Stimulated activated CD4-positive, alpha-beta T cell treated with anti-CD3 and anti-CD28 coated beads, Interleukin-15, amount 100 ng/mL, for 48 hours (primary cell): Measurements from ENCODE around the gene CROCC.
"Not testable (repeated sequence)": the region's sequence is repeated elsewhere in the genome, so short reads cannot be mapped to it uniquely, and the experiment has no call there.

Experiments
- DNase-seq, 2 donors: peaks; one replicate each; pipeline ENCODE4 v3.0.0-alpha.2; 2020; ENCODE audit warnings: low read depth in 2 of 2

Gene CROCC, protein sequence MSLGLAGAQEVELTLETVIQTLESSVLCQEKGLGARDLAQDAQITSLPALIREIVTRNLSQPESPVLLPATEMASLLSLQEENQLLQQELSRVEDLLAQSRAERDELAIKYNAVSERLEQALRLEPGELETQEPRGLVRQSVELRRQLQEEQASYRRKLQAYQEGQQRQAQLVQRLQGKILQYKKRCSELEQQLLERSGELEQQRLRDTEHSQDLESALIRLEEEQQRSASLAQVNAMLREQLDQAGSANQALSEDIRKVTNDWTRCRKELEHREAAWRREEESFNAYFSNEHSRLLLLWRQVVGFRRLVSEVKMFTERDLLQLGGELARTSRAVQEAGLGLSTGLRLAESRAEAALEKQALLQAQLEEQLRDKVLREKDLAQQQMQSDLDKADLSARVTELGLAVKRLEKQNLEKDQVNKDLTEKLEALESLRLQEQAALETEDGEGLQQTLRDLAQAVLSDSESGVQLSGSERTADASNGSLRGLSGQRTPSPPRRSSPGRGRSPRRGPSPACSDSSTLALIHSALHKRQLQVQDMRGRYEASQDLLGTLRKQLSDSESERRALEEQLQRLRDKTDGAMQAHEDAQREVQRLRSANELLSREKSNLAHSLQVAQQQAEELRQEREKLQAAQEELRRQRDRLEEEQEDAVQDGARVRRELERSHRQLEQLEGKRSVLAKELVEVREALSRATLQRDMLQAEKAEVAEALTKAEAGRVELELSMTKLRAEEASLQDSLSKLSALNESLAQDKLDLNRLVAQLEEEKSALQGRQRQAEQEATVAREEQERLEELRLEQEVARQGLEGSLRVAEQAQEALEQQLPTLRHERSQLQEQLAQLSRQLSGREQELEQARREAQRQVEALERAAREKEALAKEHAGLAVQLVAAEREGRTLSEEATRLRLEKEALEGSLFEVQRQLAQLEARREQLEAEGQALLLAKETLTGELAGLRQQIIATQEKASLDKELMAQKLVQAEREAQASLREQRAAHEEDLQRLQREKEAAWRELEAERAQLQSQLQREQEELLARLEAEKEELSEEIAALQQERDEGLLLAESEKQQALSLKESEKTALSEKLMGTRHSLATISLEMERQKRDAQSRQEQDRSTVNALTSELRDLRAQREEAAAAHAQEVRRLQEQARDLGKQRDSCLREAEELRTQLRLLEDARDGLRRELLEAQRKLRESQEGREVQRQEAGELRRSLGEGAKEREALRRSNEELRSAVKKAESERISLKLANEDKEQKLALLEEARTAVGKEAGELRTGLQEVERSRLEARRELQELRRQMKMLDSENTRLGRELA (N-terminal part only)

DNA sequence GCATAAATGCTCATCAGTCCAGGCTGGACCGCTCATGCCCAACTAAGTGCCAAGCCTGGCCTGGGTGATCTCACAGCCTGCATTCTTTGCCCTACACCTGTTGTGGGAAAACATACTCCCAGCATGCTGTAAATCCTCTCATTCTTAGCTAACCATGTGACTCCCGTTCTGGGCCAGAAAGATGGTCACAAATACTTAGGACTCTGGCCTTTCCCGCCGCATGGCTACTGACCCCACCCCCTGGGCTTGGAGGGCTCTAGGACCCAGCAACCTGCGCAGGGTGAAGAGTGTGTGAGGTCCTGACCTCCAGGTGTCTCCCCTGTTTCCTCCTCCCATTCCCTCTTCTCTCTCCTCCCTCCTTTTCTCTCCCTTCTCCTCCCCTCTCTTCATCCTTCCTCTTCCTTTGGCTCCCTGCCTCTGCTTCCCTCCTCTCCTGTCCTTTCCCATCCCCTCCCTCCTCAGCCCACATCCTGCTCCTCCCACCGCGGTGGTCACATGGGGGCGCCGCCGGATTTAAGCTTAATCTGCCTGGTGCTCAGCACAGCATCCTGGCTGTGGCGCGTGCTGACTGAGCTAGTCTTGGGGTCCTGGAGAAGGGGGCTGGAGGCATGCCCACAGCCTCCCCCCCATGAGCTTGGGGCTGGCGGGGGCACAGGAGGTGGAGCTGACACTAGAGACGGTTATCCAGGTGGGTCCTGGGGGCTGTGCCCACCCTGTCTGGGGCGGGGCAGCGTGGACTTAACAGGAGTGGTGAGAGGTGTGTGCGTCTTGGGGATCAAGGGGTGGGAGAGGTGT, at the start of gene CROCC:
TSS of gene CROCC (plus strand) at position 541 of the 795 bp plus-strand sequence. CDS start at position 629, 88 bp downstream.
- DNase-seq, result peak in 1 of 2 donors; percentile 39

- DNase-seq, result peak; percentile 33 to 50
Observed at GRCh38 chr1:16872152-16873075, 49.3 kb upstream of the CROCC start.

DNA sequence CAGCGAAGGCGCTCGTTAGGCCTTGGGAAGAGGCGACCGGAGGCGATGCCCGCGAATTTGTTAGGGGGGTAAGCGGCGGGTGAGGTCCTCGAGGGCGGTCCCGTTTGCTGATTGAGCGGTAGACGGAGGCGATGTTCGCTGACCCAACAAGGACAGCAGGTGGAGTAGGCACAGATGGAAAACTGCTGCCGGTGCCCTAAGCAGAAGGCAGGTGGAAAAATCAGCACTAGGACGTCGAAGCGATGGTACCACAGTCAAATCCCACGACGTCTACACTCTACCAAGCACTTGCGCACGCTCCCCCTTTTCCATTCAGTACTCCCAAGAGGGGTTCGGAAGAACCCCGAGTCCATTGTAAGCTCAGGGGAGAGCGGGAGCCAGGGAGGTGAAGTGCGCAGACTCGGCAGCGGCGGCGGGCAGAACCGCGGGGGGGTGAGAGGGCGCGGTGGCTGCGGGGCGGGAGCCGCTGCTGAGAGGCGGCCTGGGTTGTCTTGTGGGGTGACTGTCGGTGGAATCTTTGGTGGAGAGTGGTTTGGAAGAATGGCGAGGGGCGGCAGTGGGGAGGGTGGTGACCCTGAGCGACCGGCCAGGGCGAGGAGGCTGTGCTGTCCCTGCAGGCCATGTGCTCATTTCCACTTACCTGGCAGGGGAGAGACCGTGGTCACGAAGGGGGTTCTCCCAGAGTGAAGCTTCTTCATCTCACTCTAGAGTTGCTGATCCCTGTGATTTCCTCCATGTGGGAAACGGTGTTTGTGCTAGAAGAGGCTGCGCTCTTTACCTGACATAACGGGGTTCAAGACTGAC, 48.5 kb upstream of the CROCC start:
- DNase-seq, result peak; percentile 16 to 31

DNA sequence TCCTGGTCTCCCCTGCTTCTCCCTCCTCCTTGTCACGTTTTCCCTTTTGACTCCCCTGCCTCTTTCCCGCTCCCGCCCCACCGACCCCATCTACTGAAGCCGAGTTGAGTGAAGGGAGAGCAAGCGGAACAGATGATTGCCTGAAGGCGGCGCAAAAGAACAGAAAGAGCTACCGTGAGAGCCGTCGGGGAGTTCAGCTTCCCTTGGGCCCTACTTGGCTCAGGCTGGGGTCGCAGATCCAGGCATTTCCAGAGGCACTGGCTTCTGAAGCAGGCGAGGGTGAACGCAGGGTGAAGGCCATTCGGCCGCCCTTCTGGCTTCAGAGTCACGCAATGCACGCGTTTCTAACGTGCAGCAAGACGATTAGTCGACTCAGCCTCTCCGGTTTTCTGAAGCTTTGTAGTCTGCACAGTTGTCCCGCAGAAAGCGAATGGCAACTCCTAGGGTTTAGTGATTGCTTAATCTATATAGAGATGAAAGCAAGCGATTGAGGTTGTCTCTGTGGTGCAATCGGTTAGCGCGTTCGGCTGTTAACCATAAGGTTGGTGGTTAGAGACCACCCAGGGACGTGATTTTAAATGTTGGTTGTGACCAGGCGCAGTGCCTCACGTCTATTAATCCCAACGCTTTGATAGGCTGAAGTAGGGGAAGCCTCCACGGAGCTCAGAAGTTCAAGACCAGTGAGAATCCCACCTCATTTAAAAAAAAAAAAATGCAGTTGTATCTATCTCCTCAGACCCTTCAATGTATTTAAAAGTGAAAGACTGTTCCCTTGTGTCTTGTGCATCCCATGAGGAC, 46.6 kb upstream of the CROCC start:
- DNase-seq, result not testable (repeated sequence)

- not testable (repeated sequence) for DNase-seq
Observed at GRCh38 chr1:16881742-16882141, 40.0 kb upstream of the CROCC start.

DNA sequence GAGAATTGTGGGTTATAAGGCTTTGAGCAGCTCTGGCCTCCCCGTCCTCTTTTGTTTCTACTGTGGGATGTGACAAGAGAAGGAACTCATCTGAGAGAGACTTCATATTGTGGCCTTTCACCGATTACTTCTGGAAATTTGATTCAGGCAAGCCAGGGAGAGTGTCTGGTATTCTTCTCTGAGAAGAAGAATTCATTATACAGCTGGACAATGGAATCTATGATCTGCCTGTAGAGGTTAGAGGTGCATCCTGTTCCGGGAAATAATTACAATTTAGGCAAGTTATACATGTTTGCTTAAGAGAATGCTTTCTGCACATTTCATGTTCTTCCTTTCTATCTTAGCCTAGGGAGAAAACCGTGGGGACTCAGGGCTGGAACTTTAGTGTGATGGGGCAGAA, 38.7 kb upstream of the CROCC start:
- no peak for DNase-seq

DNA sequence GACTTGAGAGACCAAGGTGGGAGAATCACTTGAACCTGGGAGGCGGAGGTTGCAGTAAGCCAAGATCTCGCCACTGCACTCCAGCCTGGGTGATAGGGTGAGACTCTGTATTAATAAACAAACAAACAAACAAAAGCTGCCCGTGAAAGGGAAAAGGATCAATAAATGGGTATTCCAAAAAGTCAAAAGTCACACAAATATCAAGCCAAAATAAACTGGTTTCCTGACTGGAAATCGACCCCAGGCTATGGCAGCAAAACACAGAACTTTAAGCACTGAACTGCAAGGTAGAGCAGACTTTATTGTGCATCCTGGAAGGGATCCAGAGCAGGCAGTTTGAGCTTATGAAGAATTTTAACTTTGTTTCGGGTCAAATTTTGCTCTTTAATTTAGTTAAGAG, 37.2 kb upstream of the CROCC start:
- DNase-seq, result not testable (repeated sequence)

DNA sequence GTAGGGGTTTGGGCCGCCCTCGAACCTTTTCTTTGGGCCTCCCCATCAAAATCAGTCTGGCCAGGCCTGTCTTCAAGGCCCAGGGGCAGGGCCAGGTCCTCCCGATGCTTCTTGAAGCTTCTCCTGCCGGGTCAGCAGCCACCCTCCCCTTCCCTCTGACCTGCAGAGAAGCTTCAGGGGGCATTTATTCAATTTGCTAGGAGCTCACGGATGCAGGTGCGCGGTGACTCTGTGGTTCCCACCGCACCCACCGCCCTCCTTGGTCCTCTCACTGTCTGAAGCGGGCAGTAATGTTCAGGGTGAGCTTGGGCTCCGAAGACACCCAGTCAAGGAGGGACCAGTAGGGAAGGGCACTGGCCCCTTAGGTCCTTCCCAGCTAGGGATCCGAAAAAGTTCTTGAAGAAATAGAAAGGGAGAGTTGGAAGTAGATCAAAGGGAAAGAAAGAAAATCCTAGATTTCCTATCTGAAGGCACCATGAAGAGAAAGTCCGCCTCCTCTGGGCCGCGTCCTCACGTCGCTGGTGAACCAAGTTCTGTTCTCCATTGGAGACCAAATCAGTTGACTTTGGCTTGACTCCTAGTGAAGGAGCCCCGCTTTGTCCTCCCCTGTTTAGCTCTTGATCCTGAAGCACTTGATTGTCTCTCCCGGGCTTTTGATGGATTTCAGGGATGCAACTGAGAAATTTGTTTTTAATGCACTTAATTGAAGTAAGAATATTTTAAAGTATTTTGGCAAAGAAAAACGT, 34.7 kb upstream of the CROCC start:
- DNase-seq, result no peak

DNA sequence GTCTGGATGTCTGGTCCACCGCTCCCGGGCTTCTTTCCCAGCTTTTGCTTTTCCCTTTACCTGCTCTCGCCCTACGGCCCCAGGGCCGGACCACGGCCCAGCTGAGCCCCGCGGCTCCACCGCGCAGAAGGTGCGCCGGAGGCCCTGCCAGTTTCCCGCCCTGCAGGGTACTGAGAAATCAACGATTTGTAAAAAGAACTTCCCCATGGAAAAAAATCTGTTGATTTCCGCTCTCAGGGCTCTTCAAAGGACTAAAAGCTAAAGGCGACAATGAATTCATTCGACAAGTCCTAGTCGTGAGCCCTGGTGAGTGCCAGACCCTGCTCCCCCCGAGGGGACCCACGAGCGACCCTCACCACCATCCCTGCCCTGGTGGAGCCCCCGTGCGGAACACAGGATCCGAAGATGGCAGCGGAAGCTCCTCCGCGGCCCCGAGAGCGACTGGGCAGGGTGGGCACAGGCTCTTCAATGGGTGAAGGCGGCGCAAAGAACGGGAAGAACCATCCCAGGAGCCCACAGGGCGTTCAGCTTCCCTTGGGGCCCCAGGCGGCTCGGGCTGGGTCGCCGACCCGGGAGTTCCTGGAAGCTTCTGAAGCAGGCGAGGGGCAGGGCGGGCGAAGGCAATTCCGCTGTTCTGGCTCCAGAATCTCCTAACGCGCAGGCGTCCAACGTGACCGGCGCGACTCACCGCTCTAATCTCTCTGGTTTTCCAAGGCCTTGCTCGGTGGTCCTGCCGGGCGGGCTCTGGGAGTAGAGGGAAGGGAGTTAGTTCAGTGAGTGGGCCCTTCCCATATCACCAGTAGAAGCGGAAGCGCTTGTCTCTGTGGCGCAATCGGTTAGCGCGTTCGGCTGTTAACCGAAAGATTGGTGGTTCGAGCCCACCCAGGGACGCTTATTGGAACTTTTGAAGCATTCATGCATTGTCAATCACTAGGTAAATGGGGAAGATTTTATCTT, 32.6 kb upstream of the CROCC start:
- DNase-seq, result peak in 1 of 2 donors; percentile 59

GRCh38 chr1:16890539-16891021, 31.2 kb upstream of the CROCC start:
- not testable (repeated sequence) for DNase-seq

DNA sequence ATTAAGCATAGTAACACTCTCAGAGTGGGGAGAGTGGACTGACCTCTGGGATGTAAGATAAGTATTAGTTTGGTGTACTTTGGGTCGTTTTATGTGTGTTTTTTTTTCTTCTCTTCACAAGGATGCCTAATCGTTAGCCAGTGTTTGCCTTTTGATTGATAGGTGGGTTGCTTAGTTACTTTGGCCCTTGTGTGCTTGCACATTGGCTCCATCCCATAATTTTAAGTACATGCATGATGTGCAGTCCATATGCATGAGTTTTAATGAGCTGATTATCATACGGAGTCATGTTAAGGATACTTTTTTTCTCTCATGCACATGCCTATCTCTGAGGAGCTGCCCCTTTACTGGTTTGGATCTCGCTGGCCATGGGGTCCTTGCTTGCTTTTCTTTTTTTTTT, 30.7 kb upstream of the CROCC start:
- not testable (repeated sequence) for DNase-seq

DNA sequence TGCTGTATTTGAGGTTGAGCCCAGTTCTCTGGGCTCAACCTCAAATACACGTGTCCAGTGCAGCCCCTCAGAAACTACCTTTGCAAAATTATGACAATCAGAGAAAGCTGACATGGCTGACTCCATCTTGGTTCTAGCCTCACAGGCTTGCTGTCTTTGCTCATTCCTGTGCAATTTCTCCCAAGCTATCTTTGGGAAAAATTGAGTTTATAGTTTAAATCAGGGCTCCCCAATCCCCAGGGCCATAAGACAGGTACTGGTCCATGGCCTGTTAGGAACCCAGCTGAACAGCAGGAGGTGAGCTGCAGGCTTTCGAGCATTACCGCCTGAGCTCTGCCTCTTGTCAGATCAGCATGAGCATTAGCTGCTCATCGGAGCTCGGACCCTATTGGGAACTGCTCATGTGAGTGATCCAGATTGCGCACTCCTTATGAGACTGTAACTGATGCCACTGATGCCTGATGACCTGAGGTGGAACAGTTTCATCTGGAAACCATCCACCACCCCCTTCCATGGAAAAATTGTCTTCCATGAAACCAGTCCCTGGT, 28.7 kb upstream of the CROCC start:
- not testable (repeated sequence) for DNase-seq

GRCh38 chr1:16893796-16894195, 27.9 kb upstream of the CROCC start:
- not testable (repeated sequence) for DNase-seq

- not testable (repeated sequence) for DNase-seq
Observed at GRCh38 chr1:16894338-16894737, 27.4 kb upstream of the CROCC start.

GRCh38 chr1:16895233-16895597, 26.5 kb upstream of the CROCC start:
- DNase-seq, result not testable (repeated sequence)
